G401.6 (cell line): ENCODE results near the gene COL27A1.

Experiments
- FAIRE-seq: peaks from 2 replicates; lab custom pipeline; 2012; peaks lifted over from hg19 to GRCh38; lab: Jason Lieb, UNC

COL27A1 gene

GRCh38 chr9:114149765-114150340 lies 5.5 kb upstream of the COL27A1 start:
- FAIRE-seq = no peak

DNA sequence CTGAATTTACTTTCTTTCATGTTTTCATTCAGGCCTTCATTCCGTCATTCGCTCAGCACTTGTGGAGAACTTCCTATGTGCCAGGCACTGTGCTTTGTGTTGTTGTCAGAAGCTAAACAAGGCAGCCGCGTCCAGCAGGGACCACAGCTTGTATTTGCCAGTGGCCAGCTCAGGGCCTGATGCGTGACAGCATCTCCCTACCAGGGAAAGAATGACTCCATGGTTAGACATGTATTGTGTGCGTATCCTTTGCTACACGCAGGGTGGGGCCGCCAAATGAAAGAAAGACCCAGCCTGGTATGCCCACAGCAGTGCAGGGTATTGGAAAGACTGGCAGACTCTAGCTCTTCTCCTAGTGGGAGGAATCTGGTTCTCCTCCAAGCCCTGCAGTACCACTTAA lies 4.7 kb upstream of the COL27A1 start:
- no peak for FAIRE-seq

GRCh38 chr9:114151426-114151956 lies 3.8 kb upstream of the COL27A1 start:
- FAIRE-seq = no peak

- FAIRE-seq = no peak
Measured at GRCh38 chr9:114153761-114154599, 1.4 kb upstream of the COL27A1 start.

GRCh38 chr9:114154600-114155102 lies 686 bp upstream of the COL27A1 start:
- FAIRE-seq = no peak

- no peak for FAIRE-seq
Measured at GRCh38 chr9:114155995-114156656, 789 bp downstream of the COL27A1 start.

GRCh38 chr9:114156657-114157421 lies 1.5 kb downstream of the COL27A1 start:
- FAIRE-seq = no peak

DNA sequence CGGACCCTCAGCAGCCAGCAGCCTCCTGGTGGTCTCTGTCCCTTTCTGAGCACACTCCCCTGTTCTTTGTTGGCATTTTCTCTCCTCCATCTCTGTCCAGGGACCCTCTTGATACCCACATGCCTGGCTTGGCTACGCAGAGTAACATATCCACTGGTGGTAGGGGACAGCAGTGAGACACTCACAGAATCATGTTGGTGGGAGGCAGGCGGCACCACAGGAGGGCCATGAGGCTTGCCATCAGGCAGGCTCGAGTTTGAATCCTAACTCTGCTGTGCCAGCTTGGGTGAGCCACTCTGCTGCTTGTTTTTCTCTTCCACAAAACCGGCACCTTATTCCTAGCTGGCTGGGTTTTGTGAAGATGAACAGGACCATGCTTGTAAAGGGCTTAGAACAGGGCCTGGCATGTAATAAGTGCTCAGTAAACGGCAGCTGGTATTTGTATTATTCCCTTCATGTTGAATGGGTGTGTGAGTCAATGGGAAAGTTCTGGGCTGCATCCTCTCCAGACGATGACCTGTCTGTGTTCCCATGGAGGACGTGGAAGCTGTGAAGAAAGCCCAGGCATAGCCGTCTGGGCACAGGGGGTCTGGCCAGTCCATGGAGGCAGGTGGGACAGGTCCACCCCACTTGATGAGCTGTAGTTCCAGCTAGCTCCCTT lies 2.3 kb downstream of the COL27A1 start:
- no peak for FAIRE-seq

DNA sequence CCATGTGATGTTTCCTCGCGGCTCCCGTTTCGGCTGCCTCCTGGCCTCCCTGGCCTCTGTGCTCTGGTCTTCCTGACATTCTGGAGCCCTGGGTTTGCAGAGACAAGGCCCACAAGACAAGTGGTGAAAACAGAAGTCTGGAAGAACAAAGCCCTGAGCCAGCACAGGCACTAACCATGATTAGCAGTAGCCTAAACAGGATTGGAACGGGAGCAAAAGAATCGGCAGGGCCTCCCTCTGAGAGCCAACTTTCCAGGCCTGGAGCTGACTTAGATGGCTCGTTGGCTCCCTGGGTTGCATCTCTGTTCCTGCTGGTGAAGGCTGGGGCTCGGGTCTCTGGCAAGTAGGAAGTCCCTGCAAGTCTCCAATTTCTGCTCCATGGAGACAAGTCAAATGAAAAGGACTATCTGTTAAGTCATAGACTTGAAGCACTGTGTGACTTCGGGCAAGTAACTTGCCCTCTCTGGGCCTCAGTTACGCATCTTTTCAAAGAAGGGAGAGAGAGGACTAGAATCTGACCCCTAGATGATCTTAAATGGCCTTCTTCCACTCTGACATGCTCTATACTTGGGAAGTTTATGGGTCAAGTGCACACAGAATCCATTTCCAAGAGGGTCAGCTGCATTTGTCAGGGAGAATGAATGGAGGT lies 3.3 kb downstream of the COL27A1 start:
- FAIRE-seq = no peak

DNA sequence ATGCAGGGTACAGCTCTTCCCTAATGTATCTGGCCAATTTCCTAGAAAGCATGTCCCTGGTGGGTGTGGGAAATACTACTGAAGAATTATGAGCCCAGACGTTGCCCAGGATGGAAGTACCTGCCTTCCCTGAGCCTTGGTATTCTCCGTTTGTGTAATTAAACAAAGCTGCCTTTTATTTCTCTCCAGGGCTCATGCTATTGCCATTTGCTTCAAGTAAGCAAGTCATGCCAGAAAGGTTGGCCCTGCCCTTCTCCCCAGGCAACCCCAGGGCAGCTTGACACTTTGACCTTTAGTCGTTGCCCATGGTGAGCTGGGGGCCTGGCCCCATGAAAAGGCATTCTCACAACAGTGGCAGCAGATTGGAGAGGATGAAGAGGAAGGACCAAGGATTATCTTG lies 4.4 kb downstream of the COL27A1 start:
- FAIRE-seq = no peak

- no peak for FAIRE-seq
Measured at GRCh38 chr9:114161513-114161912, 6.2 kb downstream of the COL27A1 start.

DNA sequence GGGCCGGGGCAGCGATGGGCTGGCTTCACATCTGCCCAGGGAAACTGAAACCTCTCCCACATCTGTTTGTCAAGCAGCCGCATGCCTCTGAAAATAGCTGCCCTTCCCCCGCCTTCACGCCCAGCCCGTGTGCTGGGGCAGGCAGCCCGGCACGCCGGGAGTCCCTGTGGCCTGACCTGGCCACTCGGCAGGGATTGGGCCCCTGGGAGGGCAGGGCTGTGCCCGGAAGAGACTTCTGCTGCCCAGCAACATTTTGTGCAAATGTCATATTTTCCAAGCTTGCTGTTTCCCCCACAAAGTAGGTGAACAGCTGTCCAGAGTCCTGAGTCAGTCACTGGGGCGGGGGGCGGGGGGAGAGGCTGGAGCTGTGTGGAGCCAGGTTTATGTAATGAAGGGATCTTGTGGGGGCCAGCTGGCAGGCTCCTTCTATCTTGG lies 8.2 kb downstream of the COL27A1 start:
- no peak for FAIRE-seq

DNA sequence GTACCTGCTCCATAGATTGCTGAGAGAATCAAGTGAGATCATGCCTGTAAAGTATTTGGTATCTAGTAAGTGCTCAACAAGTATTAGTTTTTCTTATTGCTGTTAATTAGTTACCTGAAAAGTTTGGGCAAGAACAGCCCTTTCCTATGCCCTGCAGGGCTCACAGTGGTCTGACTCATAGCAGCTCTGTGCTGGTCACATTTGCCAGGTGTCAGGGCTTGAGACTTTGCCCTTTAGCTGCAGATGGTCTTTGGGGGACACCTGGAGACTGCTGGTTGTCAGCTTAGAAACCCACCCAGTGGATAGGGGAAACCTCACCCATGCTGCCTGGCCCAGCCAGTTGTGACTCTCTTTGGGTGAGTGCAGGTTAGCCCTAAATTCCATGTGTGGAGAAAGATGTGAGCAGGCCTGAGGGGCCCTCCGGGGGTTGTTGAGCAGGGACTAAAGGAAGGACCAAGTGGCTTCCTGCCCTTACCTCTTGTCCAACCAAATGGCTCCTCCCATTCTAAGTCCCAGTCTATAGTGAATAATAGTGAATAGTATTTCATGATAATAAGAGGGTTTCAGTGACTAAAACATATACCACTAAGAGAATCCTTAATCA lies 9.0 kb downstream of the COL27A1 start:
- FAIRE-seq = no peak

DNA sequence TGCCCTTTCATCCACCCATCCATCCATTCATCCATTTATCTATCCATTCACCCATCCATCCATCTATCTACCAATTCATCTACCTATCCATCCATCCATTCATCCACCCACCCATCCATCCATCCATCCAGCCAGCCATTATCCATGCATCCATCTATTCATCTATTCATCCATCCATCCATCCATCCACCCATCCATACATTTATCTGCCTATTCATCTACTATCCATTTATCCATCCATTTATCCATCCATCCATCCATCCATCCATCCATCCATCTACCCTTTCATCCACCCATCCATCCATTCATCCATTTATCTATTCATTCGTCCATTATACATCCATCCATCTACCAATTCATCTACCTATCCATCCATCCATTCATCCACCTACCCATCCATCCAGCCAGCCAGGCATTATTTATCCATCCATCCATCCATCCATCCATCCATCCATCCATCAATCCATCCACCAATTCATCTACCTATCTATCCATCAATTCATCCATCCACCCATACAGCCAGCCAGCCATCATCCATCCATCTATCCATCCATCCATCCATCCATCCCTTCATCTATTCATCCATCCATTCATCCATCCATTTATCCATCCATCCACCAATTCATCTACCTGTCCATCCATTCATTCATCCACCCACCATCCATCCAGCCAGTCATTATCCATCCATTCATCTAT lies 10.2 kb downstream of the COL27A1 start:
- no peak for FAIRE-seq

DNA sequence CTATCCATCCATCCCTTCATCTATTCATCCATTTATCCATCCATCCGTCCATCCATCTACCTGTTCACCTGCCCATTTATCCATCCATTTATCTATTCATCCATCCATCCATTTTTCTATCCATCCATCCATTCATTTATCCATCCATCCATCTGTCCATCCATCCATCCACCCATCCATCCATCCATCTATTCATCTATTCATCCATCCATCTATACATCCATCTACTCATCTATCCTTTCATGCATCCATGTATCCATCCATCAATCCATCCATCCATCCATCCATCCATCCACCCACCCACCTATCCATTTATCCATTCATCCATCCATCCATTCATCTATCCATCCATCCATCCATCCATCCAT lies 10.8 kb downstream of the COL27A1 start:
- no peak for FAIRE-seq

- FAIRE-seq = no peak
Measured at GRCh38 chr9:114166614-114167572, 11.6 kb downstream of the COL27A1 start.

DNA sequence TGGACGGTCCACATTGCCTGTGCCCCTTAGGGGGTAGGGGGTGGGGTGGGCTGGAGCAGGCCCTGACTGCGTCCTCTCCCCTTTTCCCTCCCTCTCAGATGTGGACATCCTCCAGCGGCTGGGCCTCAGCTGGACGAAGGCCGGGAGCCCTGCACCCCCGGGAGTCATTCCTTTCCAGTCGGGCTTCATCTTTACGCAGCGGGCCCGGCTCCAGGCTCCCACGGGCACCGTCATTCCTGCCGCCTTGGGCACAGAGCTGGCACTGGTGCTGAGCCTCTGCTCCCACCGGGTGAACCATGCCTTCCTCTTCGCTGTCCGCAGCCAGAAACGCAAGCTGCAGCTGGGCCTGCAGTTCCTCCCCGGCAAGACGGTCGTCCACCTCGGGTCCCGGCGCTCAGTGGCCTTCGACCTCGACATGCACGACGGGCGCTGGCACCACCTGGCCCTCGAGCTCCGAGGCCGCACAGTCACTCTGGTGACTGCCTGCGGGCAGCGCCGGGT lies 12.3 kb downstream of the COL27A1 start:
- FAIRE-seq = no peak

DNA sequence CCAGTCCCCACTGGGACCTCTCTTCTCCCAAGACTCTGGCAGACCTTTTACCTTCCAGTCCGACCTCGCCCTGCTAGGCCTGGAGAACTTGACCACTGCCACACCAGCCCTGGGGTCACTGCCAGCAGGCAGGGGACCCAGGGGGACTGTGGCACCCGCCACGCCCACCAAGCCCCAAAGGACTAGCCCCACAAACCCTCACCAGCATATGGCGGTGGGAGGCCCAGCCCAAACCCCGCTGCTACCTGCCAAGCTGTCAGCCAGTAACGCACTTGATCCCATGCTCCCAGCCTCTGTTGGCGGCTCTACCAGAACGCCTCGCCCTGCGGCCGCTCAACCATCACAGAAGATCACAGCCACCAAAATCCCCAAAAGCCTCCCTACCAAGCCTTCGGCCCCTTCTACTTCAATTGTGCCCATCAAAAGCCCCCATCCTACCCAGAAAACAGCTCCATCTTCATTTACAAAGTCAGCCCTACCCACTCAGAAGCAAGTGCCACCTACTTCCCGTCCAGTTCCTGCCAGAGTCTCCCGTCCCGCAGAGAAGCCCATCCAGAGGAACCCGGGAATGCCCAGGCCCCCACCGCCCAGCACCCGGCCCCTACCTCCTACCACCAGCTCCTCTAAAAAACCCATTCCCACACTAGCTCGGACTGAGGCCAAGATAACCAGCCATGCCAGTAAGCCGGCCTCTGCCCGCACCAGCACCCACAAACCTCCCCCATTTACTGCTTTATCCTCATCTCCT lies 13.1 kb downstream of the COL27A1 start:
- no peak for FAIRE-seq
